CD14-positive monocyte (primary cell): ENCODE results near the gene GAK. TPM values are rescaled to one million over a fixed set of nuclear protein-coding genes. Genes with fewer than 3 reads are reported as not detected.

ENCODE experiments used
- DNase-seq, 3 donors: peaks; one replicate each; pipeline ENCODE4 v3.0.0-alpha.2; 2011 to 2022
- H2AFZ ChIP-seq: 2 replicates; pipeline ENCODE4 v1.6.0; 2012; ENCODE audit warnings: mild to moderate bottlenecking, low read depth, low read length, inconsistent platforms; ENCODE audit not compliant: insufficient read depth, poor library complexity, severe bottlenecking
- H3K27ac ChIP-seq, 2 donors: 1 replicate in 1 of 2; 2 replicates in 1 of 2; pipeline ENCODE4 v1.5.1; 2012 to 2013; ENCODE audit warnings: low read length in 2 of 2, control low read depth in 1 of 2, inconsistent platforms in 1 of 2, low read depth in 1 of 2, mild to moderate bottlenecking in 1 of 2
- H3K27me3 ChIP-seq, 2 donors: one replicate each; pipeline versions ENCODE4 v1.6.0 to v1.6.1; 2011 to 2013; ENCODE audit warnings: low read length in 2 of 2; ENCODE audit not compliant: control insufficient read depth in 2 of 2, insufficient read depth in 2 of 2
- H3K36me3 ChIP-seq, 2 donors: replicated peaks in 1 of 2; 1 replicate in 1 of 2; 2 replicates in 1 of 2; pipeline versions ENCODE4 v1.5.1 to v1.6.1; 2012 to 2013; ENCODE audit warnings: low read length in 2 of 2, control low read depth in 1 of 2, inconsistent platforms in 1 of 2, mild to moderate bottlenecking in 1 of 2; ENCODE audit not compliant: insufficient read depth in 2 of 2, control insufficient read depth in 1 of 2
- H3K4me1 ChIP-seq, 2 donors: 1 replicate in 1 of 2; 2 replicates in 1 of 2; pipeline versions ENCODE4 v1.5.1 to v1.6.1; 2012 to 2013; ENCODE audit warnings: low read length in 2 of 2, control low read depth in 1 of 2, inconsistent platforms in 1 of 2, mild to moderate bottlenecking in 1 of 2, moderate library complexity in 1 of 2; ENCODE audit not compliant: insufficient read depth in 2 of 2, control insufficient read depth in 1 of 2
- H3K4me2 ChIP-seq: replicated peaks from 2 replicates; pipeline ENCODE3; 2012; ENCODE audit warnings: low read length, moderate library complexity, mild to moderate bottlenecking; ENCODE audit not compliant: poor library complexity, severe bottlenecking; ENCODE audit errors: extremely low read depth
- H3K4me3 ChIP-seq, 3 experiments: fragments of 200-600 bp in 1 of 3; sonication (generic) in 1 of 3; replicated peaks in 1 of 3; 1 replicate in 2 of 3; 2 replicates in 1 of 3; pipeline ENCODE4 v1.5.1; 2011 to 2013; ENCODE audit warnings: low read length in 3 of 3, mild to moderate bottlenecking in 3 of 3, control low read depth in 2 of 3, low read depth in 2 of 3, inconsistent platforms in 1 of 3, moderate library complexity in 1 of 3
- H3K79me2 ChIP-seq: 2 replicates; pipeline ENCODE4 v1.6.0; 2012; ENCODE audit warnings: mild to moderate bottlenecking, control low read depth, inconsistent platforms, low read length, moderate library complexity; ENCODE audit not compliant: insufficient read depth
- H3K9ac ChIP-seq: 2 replicates; pipeline ENCODE4 v1.6.0; 2017; ENCODE audit warnings: low read length, mild to moderate bottlenecking; ENCODE audit not compliant: insufficient read depth, poor library complexity, severe bottlenecking
- H3K9me3 ChIP-seq, 2 donors: replicated peaks in 1 of 2; 1 replicate in 1 of 2; 2 replicates in 1 of 2; pipeline versions ENCODE4 v1.5.1 to v1.6.1; 2012 to 2013; ENCODE audit warnings: low read length in 2 of 2, control low read depth in 1 of 2; ENCODE audit not compliant: control insufficient read depth in 1 of 2, insufficient read depth in 1 of 2
- H4K20me1 ChIP-seq: 2 replicates; pipeline ENCODE4 v1.6.0; 2012; ENCODE audit warnings: mild to moderate bottlenecking, low read length, control low read depth, moderate library complexity; ENCODE audit not compliant: insufficient read depth
- H3K27ac Mint-ChIP-seq, 7 donors: one replicate each; pipeline ENCODE4 v1.8.0; 2020; ENCODE audit warnings: mild to moderate bottlenecking in 7 of 7, mixed read lengths in 7 of 7, moderate library complexity in 6 of 7, inconsistent platforms in 2 of 7
- H3K27me3 Mint-ChIP-seq, 3 donors: one replicate each; pipeline ENCODE4 v1.8.0; 2021 to 2022; ENCODE audit warnings: low read depth in 3 of 3, mild to moderate bottlenecking in 3 of 3, mixed read lengths in 3 of 3, moderate library complexity in 3 of 3, inconsistent platforms in 1 of 3
- H3K36me3 Mint-ChIP-seq, 2 donors: one replicate each; pipeline ENCODE4 v1.8.0; 2020; ENCODE audit warnings: mixed read lengths in 2 of 2, inconsistent platforms in 1 of 2, mild to moderate bottlenecking in 1 of 2
- H3K4me1 Mint-ChIP-seq: one replicate; pipeline ENCODE4 v1.8.0; 2020; ENCODE audit warnings: mild to moderate bottlenecking, mixed read lengths
- H3K4me3 Mint-ChIP-seq, 2 donors: one replicate each; pipeline ENCODE4 v1.8.0; 2020; ENCODE audit warnings: mild to moderate bottlenecking in 2 of 2, mixed read lengths in 2 of 2, moderate library complexity in 1 of 2
- H3K9me3 Mint-ChIP-seq, 7 donors: one replicate each; pipeline ENCODE4 v1.8.0; 2020 to 2022; ENCODE audit warnings: mixed read lengths in 7 of 7, mild to moderate bottlenecking in 6 of 7, moderate library complexity in 6 of 7, inconsistent platforms in 2 of 7
- WGBS: methylation state at CpG from one replicate; pipeline ENCODE4 v1.1.5; 2013; ENCODE audit warnings: missing lambda C conversion rate; ENCODE audit not compliant: insufficient coverage; 5-methylcytosine and 5-hydroxymethylcytosine counted together
- intact Hi-C, 2 donors: fragments of 100-400 bp; cut with micrococcal nuclease; formaldehyde crosslinking; loops; one replicate each; pipeline versions ENCODE4 v1.15.0 to v1.15.1; 2023
- polyA plus RNA-seq, 3 donors: library from polyadenylated mRNA; depleted of rRNA in 1 of 3; unstranded in 2 of 3; stranded (reverse) in 1 of 3; fragments of 300-500 nt in 2 of 3; fragments of >200 nt in 1 of 3; fragmentation: Illumina TruSeq in 2 of 3; gene quantifications; 1 replicate in 2 of 3; 2 replicates in 1 of 3; pipeline ENCODE4 v1.2.3, GENCODE V29; 2012 to 2021
- TF ChIP-seq, protein P1 (sequence below): fragments of 200-600 bp; IDR thresholded peaks from one replicate; pipeline ENCODE4 v1.8.0; 2022; ENCODE audit warnings: antibody characterized with exemption, mild to moderate bottlenecking

GAK gene
- polyA plus RNA-seq, 3 donors: 40.3 to 88.7 (median 54.9) TPM

DNA sequence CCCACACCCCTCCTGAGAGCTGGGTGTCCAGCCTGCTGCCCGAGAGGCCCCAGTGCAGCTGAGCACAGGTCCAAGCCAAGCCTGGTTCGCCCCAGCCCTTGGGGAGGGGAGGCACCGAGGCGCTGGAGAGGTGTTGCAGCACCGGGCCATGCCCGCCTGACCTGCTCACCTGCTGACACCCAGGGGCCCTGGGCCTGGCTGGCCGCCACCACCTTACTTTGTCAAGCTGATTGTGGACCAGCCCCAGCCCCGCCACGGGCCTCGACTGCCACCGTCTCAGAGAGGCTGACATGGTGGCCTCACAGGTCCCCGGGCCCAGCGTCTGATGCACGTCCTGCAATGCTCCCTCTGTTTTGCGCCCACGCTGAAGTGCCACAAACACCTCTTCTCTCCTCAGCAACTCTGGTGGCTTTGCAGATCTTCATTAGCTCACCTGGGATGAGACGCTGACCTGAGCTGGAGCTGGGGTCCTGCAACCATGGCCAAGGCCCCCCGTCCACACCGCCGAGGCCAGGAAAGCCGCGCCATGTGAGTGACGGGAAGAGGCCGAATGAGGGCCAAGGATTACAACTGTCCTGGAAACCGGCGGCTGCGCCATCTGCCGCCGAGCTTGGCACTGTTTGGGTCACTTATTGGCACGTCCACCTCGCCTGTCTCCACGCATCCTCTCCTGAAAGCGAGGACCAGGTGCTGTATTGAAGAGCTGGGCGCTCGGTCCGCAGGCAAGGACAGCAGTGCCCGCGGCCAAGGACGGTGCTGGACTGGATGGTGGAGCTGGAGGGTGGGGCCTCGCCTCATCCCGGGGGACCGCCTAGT lies 113.8 kb downstream of the GAK start:
- H3K4me1 ChIP-seq: no peaks in the 10 kb centered on the region
- 89% methylated on average over 40 of the region's 42 CpGs for WGBS
- peaks cover 0 to 32% of the 10 kb centered on the region in 2 donors for H3K27me3 ChIP-seq
- no peak overlapping the region for H3K27ac ChIP-seq
- no peak overlapping the region for H2AFZ ChIP-seq
- Mint-ChIP-seq H3K27me3 (peaks cover 42 to 71% (median 48%) of the 10 kb centered on the region in 3 donors), H3K36me3 (no peaks in the 10 kb centered on the region), H3K9me3 (peaks cover 0 to 5% (median 0%) of the 10 kb centered on the region in 7 donors), H3K4me3 (no peak overlapping the region), H3K4me1 (no peaks in the 10 kb centered on the region), H3K27ac (no peak overlapping the region)
- H3K36me3 ChIP-seq: no peaks in the 10 kb centered on the region
- peak in 1 of 3 donors; percentile 3 for DNase-seq
- intact Hi-C loops: no loop called here
- peaks cover 0 to 4% of the 10 kb centered on the region in 2 donors for H3K9me3 ChIP-seq
- no peak overlapping the region for H3K4me3 ChIP-seq
- TF ChIP-seq, protein P1, sequence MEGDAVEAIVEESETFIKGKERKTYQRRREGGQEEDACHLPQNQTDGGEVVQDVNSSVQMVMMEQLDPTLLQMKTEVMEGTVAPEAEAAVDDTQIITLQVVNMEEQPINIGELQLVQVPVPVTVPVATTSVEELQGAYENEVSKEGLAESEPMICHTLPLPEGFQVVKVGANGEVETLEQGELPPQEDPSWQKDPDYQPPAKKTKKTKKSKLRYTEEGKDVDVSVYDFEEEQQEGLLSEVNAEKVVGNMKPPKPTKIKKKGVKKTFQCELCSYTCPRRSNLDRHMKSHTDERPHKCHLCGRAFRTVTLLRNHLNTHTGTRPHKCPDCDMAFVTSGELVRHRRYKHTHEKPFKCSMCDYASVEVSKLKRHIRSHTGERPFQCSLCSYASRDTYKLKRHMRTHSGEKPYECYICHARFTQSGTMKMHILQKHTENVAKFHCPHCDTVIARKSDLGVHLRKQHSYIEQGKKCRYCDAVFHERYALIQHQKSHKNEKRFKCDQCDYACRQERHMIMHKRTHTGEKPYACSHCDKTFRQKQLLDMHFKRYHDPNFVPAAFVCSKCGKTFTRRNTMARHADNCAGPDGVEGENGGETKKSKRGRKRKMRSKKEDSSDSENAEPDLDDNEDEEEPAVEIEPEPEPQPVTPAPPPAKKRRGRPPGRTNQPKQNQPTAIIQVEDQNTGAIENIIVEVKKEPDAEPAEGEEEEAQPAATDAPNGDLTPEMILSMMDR: no peak
- no peaks in the 10 kb centered on the region for H4K20me1 ChIP-seq
- H3K9ac ChIP-seq: no peak overlapping the region
- no peaks in the 10 kb centered on the region for H3K79me2 ChIP-seq
- H3K4me2 ChIP-seq: no peak overlapping the region

DNA sequence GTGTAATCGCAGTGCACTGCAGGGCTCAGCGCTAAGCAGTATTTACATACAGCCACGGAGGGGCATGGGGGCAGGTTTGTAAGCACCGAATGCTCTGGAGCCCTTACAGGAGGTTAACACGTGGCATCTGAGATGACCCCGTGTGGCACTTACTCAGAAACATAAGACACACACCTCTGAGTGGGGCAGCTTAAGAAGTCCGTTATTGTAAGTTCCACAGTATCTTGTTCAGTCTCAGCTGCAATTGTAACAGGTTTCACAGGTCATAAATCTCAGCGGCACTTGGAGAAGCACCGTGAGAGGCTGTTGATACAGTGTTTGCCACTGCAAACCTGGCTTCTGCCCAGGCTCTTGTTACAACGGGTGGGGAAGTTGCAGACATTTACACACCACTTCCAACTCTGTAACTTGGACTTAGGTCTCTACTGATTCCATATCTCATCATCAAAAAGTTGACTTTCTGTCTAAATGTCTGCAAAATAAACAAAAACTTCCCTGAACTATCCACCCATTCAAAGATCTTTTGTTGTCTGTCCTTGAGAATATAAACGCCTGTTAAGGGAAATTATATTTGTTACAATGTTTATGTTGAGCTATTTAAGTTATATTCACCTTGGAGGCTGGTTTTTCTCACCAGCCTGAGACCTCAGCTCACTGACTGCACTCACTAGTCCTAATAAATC lies 116.5 kb downstream of the GAK start:
- Mint-ChIP-seq H3K36me3 (no peaks in the 10 kb centered on the region), H3K4me3 (no peak overlapping the region), H3K27ac (no peak overlapping the region), H3K9me3 (peaks cover 0 to 8% (median 0%) of the 10 kb centered on the region in 7 donors), H3K27me3 (peaks cover 37 to 67% (median 46%) of the 10 kb centered on the region in 3 donors), H3K4me1 (no peaks in the 10 kb centered on the region)
- intact Hi-C loops: no loop called here
- no peak overlapping the region for H3K27ac ChIP-seq
- H3K27me3 ChIP-seq: peaks cover 0 to 20% of the 10 kb centered on the region in 2 donors
- no peaks in the 10 kb centered on the region for H4K20me1 ChIP-seq
- H2AFZ ChIP-seq: no peak overlapping the region
- no peak overlapping the region for H3K4me2 ChIP-seq
- no peaks in the 10 kb centered on the region for H3K36me3 ChIP-seq
- no peak overlapping the region for H3K9ac ChIP-seq
- TF ChIP-seq, protein P1: no peak
- no peaks in the 10 kb centered on the region for H3K4me1 ChIP-seq
- DNase-seq: no peak
- H3K9me3 ChIP-seq: peaks cover 0 to 4% of the 10 kb centered on the region in 2 donors
- H3K79me2 ChIP-seq: no peaks in the 10 kb centered on the region
- WGBS: 52% methylated on average over 9 of the region's 11 CpGs
- H3K4me3 ChIP-seq: no peak overlapping the region
